Stimulated activated CD4-positive, alpha-beta T cell treated with anti-CD3 and anti-CD28 coated beads, Interleukin-12 subunit alpha, Interleukin-12 subunit beta, amount 100 ng/mL, for 4 hours (primary cell): ENCODE measurements around the gene SLC7A6.
A peak's percentile ranks its signal among the peaks of the same experiment; 100 is the strongest.
"Not testable (repeated sequence)": the region's sequence is repeated elsewhere in the genome, so short reads cannot be mapped to it uniquely, and the experiment has no call there.

Source experiments
- DNase-seq: peaks from one replicate; pipeline ENCODE4 v3.0.0-alpha.2; 2020

The SLC7A6 gene

GRCh38 chr16:68285683-68286082, 21.4 kb downstream of the SLC7A6 start:
- DNase-seq = no peak

- no peak for DNase-seq
Measured at GRCh38 chr16:68286153-68287074, 22.1 kb downstream of the SLC7A6 start.

- no peak for DNase-seq
Measured at GRCh38 chr16:68287276-68288251, 23.2 kb downstream of the SLC7A6 start.

GRCh38 chr16:68288252-68288650, 23.9 kb downstream of the SLC7A6 start:
- DNase-seq = no peak

- DNase-seq = not testable (repeated sequence)
Measured at GRCh38 chr16:68288796-68289195, 24.5 kb downstream of the SLC7A6 start.

- DNase-seq = no peak
Measured at GRCh38 chr16:68289202-68289601, 24.9 kb downstream of the SLC7A6 start.

GRCh38 chr16:68289621-68290329, 25.4 kb downstream of the SLC7A6 start:
- peak; percentile 31 for DNase-seq

- no peak for DNase-seq
Measured at GRCh38 chr16:68290450-68290849, 26.1 kb downstream of the SLC7A6 start.

- no peak for DNase-seq
Measured at GRCh38 chr16:68291227-68291626, 26.9 kb downstream of the SLC7A6 start.

GRCh38 chr16:68292425-68292824, 28.1 kb downstream of the SLC7A6 start:
- DNase-seq = no peak

GRCh38 chr16:68296291-68296690, 32.0 kb downstream of the SLC7A6 start:
- DNase-seq = no peak

- DNase-seq = no peak
Measured at GRCh38 chr16:68296693-68297092, 32.4 kb downstream of the SLC7A6 start.

GRCh38 chr16:68297908-68298307, 33.6 kb downstream of the SLC7A6 start:
- DNase-seq = no peak

- no peak for DNase-seq
Measured at GRCh38 chr16:68298312-68298711, 34.0 kb downstream of the SLC7A6 start.

GRCh38 chr16:68298907-68299561, 34.7 kb downstream of the SLC7A6 start:
- DNase-seq = no peak

GRCh38 chr16:68299571-68300453, 35.5 kb downstream of the SLC7A6 start:
- DNase-seq = no peak

GRCh38 chr16:68300734-68301459, 36.6 kb downstream of the SLC7A6 start:
- DNase-seq = no peak

GRCh38 chr16:68306633-68307032, 42.3 kb downstream of the SLC7A6 start:
- no peak for DNase-seq

GRCh38 chr16:68309799-68310198, 45.5 kb downstream of the SLC7A6 start:
- no peak for DNase-seq

GRCh38 chr16:68310437-68310773, 46.1 kb downstream of the SLC7A6 start:
- DNase-seq = no peak
